K562 (cell line): Measurements from ENCODE around the gene DNMT3L.

Experiments
- DACH1 ChIP-seq: fragments of 450-650 bp; IDR thresholded peaks from 2 replicates; pipeline ENCODE4 v1.6.1; 2018; ENCODE audit not compliant: partially characterized antibody
- YY1 ChIP-seq, 3 experiments: IDR thresholded peaks; 2 replicates each; pipeline ENCODE4 v1.6.1; 2011; ENCODE audit warnings: low read length in 2 of 3, mild to moderate bottlenecking in 2 of 3, moderate library complexity in 2 of 3, borderline replicate concordance in 1 of 3, control low read depth in 1 of 3, low read depth in 1 of 3; ENCODE audit not compliant: insufficient read depth in 3 of 3, insufficient replicate concordance in 2 of 3, control insufficient read depth in 1 of 3, insufficient read length in 1 of 3; ENCODE audit errors: extremely low read depth in 1 of 3

DNA sequence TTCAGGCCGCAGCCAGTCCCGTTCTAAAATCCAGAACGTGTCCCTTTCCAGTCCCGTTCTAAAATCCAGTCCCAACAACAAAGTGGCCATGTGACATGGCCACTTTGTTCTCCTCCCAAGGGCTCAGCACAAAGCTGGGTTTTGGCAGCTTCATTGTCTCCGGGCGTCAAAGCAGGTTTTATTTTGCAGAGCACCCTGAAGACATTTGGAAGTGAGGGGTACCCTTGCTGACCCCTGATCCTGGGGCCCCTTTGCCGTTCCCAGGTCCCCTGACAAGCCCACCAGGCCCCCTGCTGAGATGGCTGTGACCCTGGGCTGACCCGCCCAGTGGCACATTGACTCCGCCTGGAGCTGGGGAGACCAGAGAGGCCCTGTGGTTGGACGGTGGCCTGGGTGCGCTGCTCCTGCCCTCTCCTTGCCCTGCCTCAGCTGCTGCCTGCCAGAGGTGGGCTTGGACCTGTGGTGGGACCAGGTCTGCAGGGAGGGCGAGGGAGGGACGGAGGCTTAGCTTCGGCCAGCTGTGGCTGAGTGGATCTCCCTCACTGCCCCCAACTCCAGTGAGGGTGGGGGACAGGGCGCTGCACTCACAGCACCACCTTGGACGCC lies 42.4 kb upstream of the DNMT3L start:
- no peak for TF ChIP-seq YY1 (IDR thresholded peaks at IDR 0.05; ENCODE audit: borderline replicate concordance in 1 of 3, control insufficient read depth in 1 of 3, extremely low read depth in 1 of 3, insufficient read depth in 3 of 3, insufficient read length in 1 of 3, insufficient replicate concordance in 2 of 3, low read depth in 1 of 3, low read length in 2 of 3)
- no peak for TF ChIP-seq DACH1
